Activated CD8-positive, alpha-beta memory T cell treated with anti-CD3 and anti-CD28 coated beads, Interleukin-2, amount 50 U/mL, for 24 hours (primary cell): ENCODE measurements around the gene CMIP.
"Not testable (repeated sequence)": the region's sequence is repeated elsewhere in the genome, so short reads cannot be mapped to it uniquely, and the experiment has no call there.

Experiments
- DNase-seq: peaks from one replicate; pipeline ENCODE4 v3.0.0-alpha.2; 2020; ENCODE audit errors: extremely low read depth

The CMIP gene

GRCh38 chr16:81421126-81421525 is 23.5 kb upstream of the CMIP start:
- no peak for DNase-seq

GRCh38 chr16:81421536-81421935 is 23.1 kb upstream of the CMIP start:
- DNase-seq = no peak

- DNase-seq = not testable (repeated sequence)
Observed at GRCh38 chr16:81422153-81422552, 22.5 kb upstream of the CMIP start.

GRCh38 chr16:81424771-81425170 is 19.8 kb upstream of the CMIP start:
- no peak for DNase-seq

GRCh38 chr16:81427219-81427618 is 17.4 kb upstream of the CMIP start:
- no peak for DNase-seq

GRCh38 chr16:81429045-81429521 is 15.5 kb upstream of the CMIP start:
- DNase-seq = no peak

- no peak for DNase-seq
Observed at GRCh38 chr16:81431554-81432353, 12.9 kb upstream of the CMIP start.

- no peak for DNase-seq
Observed at GRCh38 chr16:81432937-81433557, 11.6 kb upstream of the CMIP start.

- no peak for DNase-seq
Observed at GRCh38 chr16:81435103-81435502, 9.5 kb upstream of the CMIP start.

- DNase-seq = no peak
Observed at GRCh38 chr16:81435567-81435966, 9.0 kb upstream of the CMIP start.

- DNase-seq = no peak
Observed at GRCh38 chr16:81436386-81436785, 8.2 kb upstream of the CMIP start.

- no peak for DNase-seq
Observed at GRCh38 chr16:81437865-81438264, 6.7 kb upstream of the CMIP start.

GRCh38 chr16:81440888-81441761 is 3.5 kb upstream of the CMIP start:
- DNase-seq = no peak

- DNase-seq = no peak
Observed at GRCh38 chr16:81442220-81442915, 2.2 kb upstream of the CMIP start.

GRCh38 chr16:81442916-81443687 is 1.5 kb upstream of the CMIP start:
- DNase-seq = no peak

- DNase-seq = no peak
Observed at GRCh38 chr16:81443688-81444447, 740 bp upstream of the CMIP start.

GRCh38 chr16:81445143-81445961 is 744 bp downstream of the CMIP start:
- DNase-seq = no peak

- no peak for DNase-seq
Observed at GRCh38 chr16:81445966-81446906, 1.6 kb downstream of the CMIP start.
